ENCODE data around the gene SMPD3.
A peak's percentile ranks its signal among the peaks of the same experiment; 100 is the strongest.
"Not testable (repeated sequence)": the region's sequence is repeated elsewhere in the genome, so short reads cannot be mapped to it uniquely, and the experiment has no call there.

SMPD3 gene
- 0.17 to 4.7 (median 1.9) reads per million in 9 experiments for total RNA-seq

DNA sequence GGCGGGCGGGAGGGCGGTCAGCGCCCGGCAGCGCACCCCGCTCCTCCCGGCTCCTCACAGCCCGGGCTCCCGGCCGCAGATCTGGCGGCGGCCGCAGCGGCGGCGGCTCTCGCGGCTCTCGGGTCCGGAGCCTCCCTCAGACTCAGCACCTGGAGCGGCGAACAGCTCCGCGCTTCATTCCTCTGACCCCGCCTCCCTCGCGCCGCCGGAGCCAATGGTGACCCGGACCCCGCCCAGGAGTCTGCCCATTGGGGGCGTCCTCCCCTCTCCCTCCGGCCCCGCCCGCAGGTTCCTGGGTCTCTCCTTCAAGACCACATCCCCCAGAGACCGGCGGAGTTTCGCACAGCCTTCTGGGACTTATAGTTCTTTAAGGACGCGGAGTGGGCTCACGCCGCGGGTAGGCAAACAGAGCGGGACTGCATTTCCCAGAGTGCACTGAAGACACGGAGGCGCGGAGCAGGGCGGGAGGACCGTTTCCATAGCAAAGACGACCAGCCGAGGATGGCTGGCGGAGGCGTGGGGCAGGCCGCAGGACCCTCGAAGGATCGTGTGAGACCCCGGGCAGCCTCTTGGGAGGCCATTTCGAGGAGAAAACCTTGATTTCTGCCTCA lies at the start of gene SMPD3:
SMPD3 (minus strand) TSS at position 149 of the 611 bp plus-strand sequence. CDS start 76,327 bp downstream, outside the sequence.
- no peaks in the 10 kb centered on the region for H3K9me3 Mint-ChIP-seq
- peak within 1 kb of the TSS; percentile 69 to 77 for H3K4me3 Mint-ChIP-seq
- H3K4me1 Mint-ChIP-seq (ENCODE audit: low read depth in 2 of 2): peaks cover 17 to 23% of the 10 kb centered on the region in 2 donors
- peak within 1 kb of the TSS; percentile 24 to 45 for H3K27ac Mint-ChIP-seq
- peak; percentile 96 for ATAC-seq (replicated peaks)
- H3K36me3 Mint-ChIP-seq (ENCODE audit: insufficient read depth): peaks cover 3% of the 10 kb centered on the region
- peak; percentile 97 to 99 (median 97) for DNase-seq
- peaks cover 26 to 34% of the 10 kb centered on the region in 2 donors for H3K27me3 Mint-ChIP-seq

DNA sequence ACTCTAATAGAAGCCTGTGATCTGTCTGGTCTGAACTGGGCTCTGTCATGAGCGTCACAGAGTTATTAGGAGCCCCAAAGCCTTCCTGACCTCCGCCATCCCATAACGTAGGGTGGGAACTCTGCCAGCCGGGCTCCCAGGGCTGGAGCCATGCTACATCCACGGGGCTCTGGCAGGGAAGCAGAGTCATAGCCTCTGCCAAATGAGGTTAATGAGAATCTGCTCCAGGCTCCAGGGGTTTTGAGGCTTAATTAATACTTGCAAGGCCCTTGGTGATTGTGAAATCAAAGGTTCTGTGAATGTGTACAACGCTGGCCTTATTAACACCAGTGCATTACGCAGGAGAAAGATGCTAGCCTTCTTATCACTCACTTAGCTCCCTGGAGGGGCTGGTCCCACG lies 48.4 kb upstream of the SMPD3 start:
- no peak overlapping the region for H3K27ac Mint-ChIP-seq
- peaks cover 2 to 34% of the 10 kb centered on the region in 2 donors for H3K27me3 Mint-ChIP-seq
- no peaks in the 10 kb centered on the region for H3K9me3 Mint-ChIP-seq
- peaks cover 2 to 4% of the 10 kb centered on the region in 2 donors for H3K4me1 Mint-ChIP-seq (ENCODE audit: low read depth in 2 of 2)
- DNase-seq (no peak), ATAC-seq (replicated peaks) (no peak)
- H3K36me3 Mint-ChIP-seq (ENCODE audit: insufficient read depth): no peaks in the 10 kb centered on the region
- no peak overlapping the region for H3K4me3 Mint-ChIP-seq

- not testable (repeated sequence) for H3K27ac Mint-ChIP-seq; H3K4me3 Mint-ChIP-seq; H3K9me3 Mint-ChIP-seq; DNase-seq; H3K36me3 Mint-ChIP-seq (ENCODE audit: insufficient read depth); H3K4me1 Mint-ChIP-seq (ENCODE audit: low read depth in 2 of 2); ATAC-seq (replicated peaks)
- H3K27me3 Mint-ChIP-seq: peaks cover 10 to 40% of the 10 kb centered on the region in 2 donors
Observed at GRCh38 chr16:68494261-68494660, 46.0 kb upstream of the SMPD3 start.

DNA sequence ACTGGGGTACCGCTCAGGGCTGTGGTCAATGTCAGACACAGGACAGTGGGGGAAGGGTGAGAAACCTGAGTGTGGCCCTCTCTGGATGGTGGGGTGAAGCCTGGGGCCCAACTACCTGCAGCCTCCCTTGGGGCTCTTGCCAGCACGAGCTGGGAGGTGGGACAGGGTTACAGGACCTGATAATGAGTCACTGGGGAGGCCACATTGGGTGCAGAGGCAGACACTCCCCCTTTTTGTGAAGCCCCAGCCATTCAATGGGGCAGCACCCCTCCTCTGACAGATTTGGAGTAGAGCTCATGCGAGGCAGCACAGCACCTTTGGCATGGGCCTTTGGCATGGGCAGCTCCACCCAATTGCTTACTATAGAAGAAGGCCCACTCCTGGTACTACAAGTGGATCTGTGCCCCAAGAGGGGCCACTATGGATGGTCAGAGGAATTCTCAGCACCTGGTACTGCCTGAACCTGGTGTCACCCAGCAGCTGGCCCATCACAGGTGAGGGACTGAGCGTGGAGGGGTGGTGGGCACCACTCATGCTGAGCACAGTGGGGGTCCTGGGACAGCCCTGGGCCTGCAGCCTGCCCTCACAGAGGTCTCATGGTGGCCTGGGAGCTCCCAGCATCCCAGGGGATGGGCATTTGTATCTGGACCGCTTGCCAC lies 45.2 kb upstream of the SMPD3 start:
- Mint-ChIP-seq H3K4me3 (no peak overlapping the region), H3K27ac (no peak overlapping the region), H3K4me1 (ENCODE audit: low read depth in 2 of 2) (no peaks in the 10 kb centered on the region), H3K9me3 (no peaks in the 10 kb centered on the region), H3K27me3 (peaks cover 10 to 37% of the 10 kb centered on the region in 2 donors), H3K36me3 (ENCODE audit: insufficient read depth) (no peaks in the 10 kb centered on the region)
- ATAC-seq (replicated peaks) (no peak), DNase-seq (no peak)

- no peaks in the 10 kb centered on the region for H3K4me1 Mint-ChIP-seq (ENCODE audit: low read depth in 2 of 2)
- peaks cover 10 to 36% of the 10 kb centered on the region in 2 donors for H3K27me3 Mint-ChIP-seq
- H3K36me3 Mint-ChIP-seq (ENCODE audit: insufficient read depth): no peaks in the 10 kb centered on the region
- H3K4me3 Mint-ChIP-seq: no peak overlapping the region
- DNase-seq (no peak), ATAC-seq (replicated peaks) (no peak)
- H3K9me3 Mint-ChIP-seq: no peaks in the 10 kb centered on the region
- peak overlapping the region in 1 of 2 donors; percentile 51 for H3K27ac Mint-ChIP-seq
Observed at GRCh38 chr16:68492543-68493411, 44.5 kb upstream of the SMPD3 start.

DNA sequence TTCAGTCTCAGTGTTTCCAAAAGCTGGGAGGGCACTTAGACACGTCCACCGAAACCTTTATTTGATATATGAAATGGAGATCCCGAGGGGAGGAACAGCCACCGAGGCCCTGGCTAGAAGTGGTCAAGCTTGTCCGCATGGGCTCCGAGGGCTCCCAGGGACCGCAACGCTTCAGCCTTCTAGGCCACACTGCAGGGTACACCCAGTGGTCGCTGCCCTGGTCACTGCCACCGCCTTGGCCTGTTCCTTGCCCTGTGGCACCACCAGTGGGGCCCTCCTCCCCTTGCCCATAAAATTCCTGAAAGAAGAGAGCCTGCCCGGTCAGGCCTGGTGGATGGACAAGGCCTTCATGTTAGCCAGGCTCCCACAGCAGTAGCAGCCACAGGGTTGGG lies 43.8 kb upstream of the SMPD3 start:
- DNase-seq (no peak), ATAC-seq (replicated peaks) (no peak)
- Mint-ChIP-seq H3K27me3 (peaks cover 10 to 31% of the 10 kb centered on the region in 2 donors), H3K9me3 (no peaks in the 10 kb centered on the region), H3K4me3 (no peak overlapping the region), H3K27ac (peak overlapping the region in 1 of 2 donors; percentile 51), H3K4me1 (ENCODE audit: low read depth in 2 of 2) (no peaks in the 10 kb centered on the region), H3K36me3 (ENCODE audit: insufficient read depth) (no peaks in the 10 kb centered on the region)

DNA sequence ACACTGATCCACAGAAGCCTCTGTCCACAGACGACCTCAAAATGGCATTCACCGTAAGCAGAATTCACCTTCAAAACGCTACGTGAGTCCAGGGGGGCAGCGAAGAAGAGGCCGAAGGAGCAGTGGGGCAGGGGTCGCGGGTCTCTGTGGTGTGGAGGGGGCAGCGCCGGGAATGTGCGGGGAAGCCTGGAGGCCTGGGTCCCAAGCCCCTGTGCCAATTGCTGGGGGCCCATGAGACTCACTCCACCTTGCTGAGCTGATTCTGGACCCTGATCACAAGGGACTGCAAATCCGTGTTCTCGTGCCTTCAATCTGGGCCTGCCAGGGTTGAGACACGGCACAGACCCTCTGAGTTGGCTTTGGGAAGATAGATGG lies 43.3 kb upstream of the SMPD3 start:
- DNase-seq (no peak), ATAC-seq (replicated peaks) (no peak)
- no peaks in the 10 kb centered on the region for H3K4me1 Mint-ChIP-seq (ENCODE audit: low read depth in 2 of 2)
- no peaks in the 10 kb centered on the region for H3K9me3 Mint-ChIP-seq
- no peak overlapping the region for H3K27ac Mint-ChIP-seq
- peaks cover 10 to 35% of the 10 kb centered on the region in 2 donors for H3K27me3 Mint-ChIP-seq
- H3K4me3 Mint-ChIP-seq: no peak overlapping the region
- H3K36me3 Mint-ChIP-seq (ENCODE audit: insufficient read depth): no peaks in the 10 kb centered on the region

GRCh38 chr16:68490829-68491575 lies 42.7 kb upstream of the SMPD3 start:
- Mint-ChIP-seq H3K9me3 (no peaks in the 10 kb centered on the region), H3K36me3 (ENCODE audit: insufficient read depth) (no peaks in the 10 kb centered on the region), H3K27ac (no peak overlapping the region), H3K27me3 (peaks cover 10 to 36% of the 10 kb centered on the region in 2 donors), H3K4me3 (no peak overlapping the region), H3K4me1 (ENCODE audit: low read depth in 2 of 2) (no peaks in the 10 kb centered on the region)
- ATAC-seq (replicated peaks): no peak
- DNase-seq: no peak

DNA sequence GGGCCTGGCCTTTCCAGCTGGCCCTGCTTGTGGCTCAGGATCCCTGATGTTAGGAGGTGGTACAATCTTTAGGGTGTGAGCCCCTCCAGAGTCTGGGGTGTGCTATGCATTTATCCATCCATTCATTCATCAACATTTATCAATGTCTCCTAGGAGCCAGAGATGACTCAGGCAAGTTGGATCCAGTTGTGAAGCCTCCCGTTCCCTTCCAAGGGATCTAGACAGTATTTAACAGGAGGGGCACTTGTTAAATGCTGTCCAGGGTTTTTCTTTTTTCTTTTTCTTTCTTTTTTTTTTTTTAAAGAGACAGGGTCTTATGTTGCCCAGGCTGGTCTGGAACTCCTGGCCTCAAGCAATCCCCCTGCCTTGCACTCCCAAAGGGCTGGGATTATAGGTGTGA lies 42.0 kb upstream of the SMPD3 start:
- Mint-ChIP-seq H3K4me3 (no peak overlapping the region), H3K4me1 (ENCODE audit: low read depth in 2 of 2) (no peaks in the 10 kb centered on the region), H3K36me3 (ENCODE audit: insufficient read depth) (no peaks in the 10 kb centered on the region), H3K9me3 (no peaks in the 10 kb centered on the region), H3K27me3 (peaks cover 10 to 36% of the 10 kb centered on the region in 2 donors), H3K27ac (no peak overlapping the region)
- ATAC-seq (replicated peaks) (no peak), DNase-seq (no peak)

DNA sequence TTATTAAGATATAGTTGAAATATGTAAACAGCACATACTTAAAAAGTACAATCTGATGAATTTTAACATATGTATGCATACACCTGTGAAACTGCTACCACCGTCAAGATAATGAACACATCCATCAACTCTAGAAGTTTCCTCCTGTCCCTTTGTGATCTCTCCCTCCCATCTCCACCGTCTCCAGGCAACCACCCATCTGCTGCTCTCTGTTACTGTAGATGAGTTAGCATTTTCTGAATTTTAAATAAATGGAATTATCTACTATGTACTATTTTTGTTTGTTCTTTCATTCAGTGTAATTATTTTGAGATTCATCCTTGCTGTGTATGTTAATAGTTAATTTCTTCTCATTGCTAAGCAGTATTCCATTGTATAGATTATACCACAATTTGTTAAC lies 40.2 kb upstream of the SMPD3 start:
- H3K27me3 Mint-ChIP-seq: peaks cover 10 to 36% of the 10 kb centered on the region in 2 donors
- DNase-seq: no peak
- no peak overlapping the region for H3K4me3 Mint-ChIP-seq
- H3K4me1 Mint-ChIP-seq (ENCODE audit: low read depth in 2 of 2): no peaks in the 10 kb centered on the region
- no peaks in the 10 kb centered on the region for H3K36me3 Mint-ChIP-seq (ENCODE audit: insufficient read depth)
- H3K9me3 Mint-ChIP-seq: no peaks in the 10 kb centered on the region
- H3K27ac Mint-ChIP-seq: no peak overlapping the region
- no peak for ATAC-seq (replicated peaks)

DNA sequence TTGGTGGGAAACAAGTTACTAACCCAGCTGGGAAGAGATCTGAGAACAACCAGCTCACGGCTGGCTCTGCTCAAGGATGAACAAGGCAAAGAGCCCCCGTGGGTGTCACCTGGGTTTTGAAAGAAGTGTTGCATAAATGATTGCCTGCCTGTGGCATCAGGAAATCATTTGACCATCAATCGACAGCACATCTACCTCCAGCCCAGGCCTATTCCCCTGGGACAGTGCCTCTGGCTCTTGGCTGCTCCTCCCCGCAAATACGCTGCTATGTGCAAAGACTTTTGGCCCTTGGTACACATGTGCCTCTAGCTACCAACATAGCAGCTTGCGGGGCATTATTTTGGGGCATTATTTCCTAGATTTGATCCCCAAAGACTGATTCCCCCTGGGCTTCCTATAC lies 39.4 kb upstream of the SMPD3 start:
- H3K36me3 Mint-ChIP-seq (ENCODE audit: insufficient read depth): no peaks in the 10 kb centered on the region
- H3K9me3 Mint-ChIP-seq: no peaks in the 10 kb centered on the region
- DNase-seq (no peak), ATAC-seq (replicated peaks) (no peak)
- H3K27me3 Mint-ChIP-seq: peaks cover 10 to 31% of the 10 kb centered on the region in 2 donors
- H3K27ac Mint-ChIP-seq: no peak overlapping the region
- no peak overlapping the region for H3K4me3 Mint-ChIP-seq
- H3K4me1 Mint-ChIP-seq (ENCODE audit: low read depth in 2 of 2): no peaks in the 10 kb centered on the region

DNA sequence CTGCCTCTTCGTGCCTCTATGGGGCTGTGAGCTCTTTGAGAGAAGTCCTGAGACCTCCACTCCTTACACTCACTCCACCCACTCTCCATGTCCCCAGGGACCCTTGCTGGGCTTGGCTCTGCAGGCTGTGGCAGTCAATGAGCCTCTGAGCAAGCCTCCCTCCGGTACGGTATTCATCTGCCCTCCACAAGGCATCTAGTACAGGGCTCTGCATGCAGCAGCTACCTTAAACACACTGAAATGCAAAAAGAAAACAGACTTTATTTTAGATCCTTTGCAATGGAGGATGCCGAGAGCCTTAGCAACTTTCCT lies 38.9 kb upstream of the SMPD3 start:
- Mint-ChIP-seq H3K4me1 (ENCODE audit: low read depth in 2 of 2) (no peaks in the 10 kb centered on the region), H3K27ac (no peak overlapping the region), H3K9me3 (no peaks in the 10 kb centered on the region), H3K27me3 (peaks cover 10 to 26% of the 10 kb centered on the region in 2 donors), H3K36me3 (ENCODE audit: insufficient read depth) (no peaks in the 10 kb centered on the region), H3K4me3 (no peak overlapping the region)
- ATAC-seq (replicated peaks) (no peak), DNase-seq (no peak)

DNA sequence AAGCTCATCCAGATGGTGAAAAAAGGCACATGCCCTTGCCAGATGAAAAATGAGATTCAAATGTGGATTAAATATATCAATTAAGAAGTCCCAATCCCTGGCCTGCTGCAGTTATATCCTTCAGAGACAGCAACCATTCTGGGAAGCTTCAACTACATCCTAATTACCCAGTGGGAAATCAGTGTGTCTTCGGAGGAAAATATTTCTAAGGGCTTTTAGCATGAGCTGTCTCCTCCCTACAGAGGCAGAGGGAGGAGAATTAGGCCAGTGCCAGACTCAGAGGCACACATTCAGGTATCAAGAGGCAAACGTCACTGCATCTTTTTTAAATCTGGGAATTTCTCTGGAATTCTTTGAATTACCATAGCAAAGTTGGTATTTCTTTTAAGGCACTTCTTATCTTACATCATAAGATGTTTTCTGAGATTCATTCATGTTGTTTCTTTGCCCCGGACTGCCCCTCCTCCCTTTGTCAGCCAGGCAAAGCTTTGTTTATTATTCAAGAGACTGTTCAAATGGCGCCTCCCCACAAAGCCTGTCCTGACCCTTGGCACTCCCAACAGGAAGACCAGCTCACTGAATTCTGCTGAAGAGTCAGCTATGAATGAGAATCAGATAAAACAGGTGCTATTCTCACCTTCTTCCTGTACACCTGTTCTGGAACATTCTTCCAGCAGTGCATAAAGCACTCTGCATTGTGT lies 38.3 kb upstream of the SMPD3 start:
- H3K27me3 Mint-ChIP-seq: peaks cover 7 to 21% of the 10 kb centered on the region in 2 donors
- DNase-seq: no peak
- no peak overlapping the region for H3K27ac Mint-ChIP-seq
- H3K4me3 Mint-ChIP-seq: no peak overlapping the region
- H3K36me3 Mint-ChIP-seq (ENCODE audit: insufficient read depth): no peaks in the 10 kb centered on the region
- H3K9me3 Mint-ChIP-seq: no peaks in the 10 kb centered on the region
- no peak for ATAC-seq (replicated peaks)
- H3K4me1 Mint-ChIP-seq (ENCODE audit: low read depth in 2 of 2): no peaks in the 10 kb centered on the region

Data from effector memory CD8-positive, alpha-beta T cell (primary cell).